GM23338 (cell line): ENCODE measurements around the gene NRP2. TPM values are rescaled to one million over a fixed set of nuclear protein-coding genes. Genes with fewer than 3 reads are reported as not detected.

Experiments used
- ATAC-seq: fragments of 200-7000 bp; cut with Tn5 transposase; 3 replicates; pipeline ENCODE4 v1.9.1; 2020
- DNase-seq: peaks from one replicate; pipeline ENCODE4 v3.0.0-alpha.2; 2015; ENCODE audit warnings: low spot score
- H2AFZ ChIP-seq: fragments of 200-600 bp; sonication (generic); 2 replicates; pipeline ENCODE4 v1.8.0; 2016; ENCODE audit warnings: antibody characterized with exemption, mild to moderate bottlenecking, moderate library complexity
- H3F3A ChIP-seq: fragments of 200-600 bp; sonication (generic); replicated peaks from 2 replicates; pipeline ENCODE4 v1.8.0; 2017; ENCODE audit warnings: antibody characterized with exemption, mixed run types, low read depth
- H3K27ac ChIP-seq: fragments of 200-600 bp; sonication (generic); 2 replicates; pipeline ENCODE4 v1.6.1; 2016; ENCODE audit warnings: low read depth
- H3K27me3 ChIP-seq: fragments of 200-600 bp; sonication (generic); 2 replicates; pipeline ENCODE4 v1.8.0; 2016; ENCODE audit warnings: mild to moderate bottlenecking, mixed run types, moderate library complexity; ENCODE audit not compliant: insufficient read depth
- H3K36me3 ChIP-seq: fragments of 200-600 bp; sonication (generic); 2 replicates; pipeline ENCODE4 v1.8.0; 2016; ENCODE audit warnings: mild to moderate bottlenecking; ENCODE audit not compliant: insufficient read depth
- H3K4me1 ChIP-seq: fragments of 200-600 bp; sonication (generic); 2 replicates; pipeline ENCODE4 v1.8.0; 2016; ENCODE audit warnings: mild to moderate bottlenecking, moderate library complexity; ENCODE audit not compliant: insufficient read depth
- H3K4me2 ChIP-seq: fragments of 200-600 bp; sonication (generic); 2 replicates; pipeline ENCODE4 v1.7.1; 2017; ENCODE audit warnings: mixed run types
- H3K4me3 ChIP-seq: fragments of 200-600 bp; sonication (generic); 2 replicates; pipeline ENCODE4 v1.6.1; 2016; ENCODE audit warnings: mixed run types
- H3K79me2 ChIP-seq: fragments of 200-600 bp; sonication (generic); replicated peaks from 2 replicates; pipeline ENCODE4 v1.8.0; 2017; ENCODE audit warnings: mild to moderate bottlenecking; ENCODE audit not compliant: insufficient read depth
- H3K9me2 ChIP-seq: fragments of 200-600 bp; sonication (generic); 2 replicates; pipeline ENCODE4 v1.8.0; 2017; ENCODE audit not compliant: insufficient read depth
- H4K20me1 ChIP-seq: fragments of 200-600 bp; sonication (generic); replicated peaks from 2 replicates; pipeline ENCODE4 v1.8.0; 2017; ENCODE audit warnings: mild to moderate bottlenecking; ENCODE audit not compliant: insufficient read depth
- H3K27ac Mint-ChIP-seq: 2 replicates; pipeline ENCODE4 v1.8.0; 2020; ENCODE audit warnings: inconsistent platforms, mild to moderate bottlenecking, moderate library complexity, mixed read lengths
- H3K27me3 Mint-ChIP-seq: 3 replicates; pipeline ENCODE4 v1.8.0; 2022; ENCODE audit warnings: low read depth, mild to moderate bottlenecking, moderate library complexity, mixed read lengths, inconsistent platforms; ENCODE audit not compliant: insufficient read depth, poor library complexity
- H3K36me3 Mint-ChIP-seq: 3 replicates; pipeline ENCODE4 v1.8.0; 2021; ENCODE audit warnings: low read depth, mild to moderate bottlenecking, inconsistent platforms, moderate library complexity, mixed read lengths
- H3K4me1 Mint-ChIP-seq: 3 replicates; pipeline ENCODE4 v1.8.0; 2020; ENCODE audit warnings: mild to moderate bottlenecking, inconsistent platforms, mixed read lengths
- H3K4me3 Mint-ChIP-seq: 3 replicates; pipeline ENCODE4 v1.8.0; 2021; ENCODE audit warnings: moderate library complexity, mild to moderate bottlenecking, inconsistent platforms, mixed read lengths
- H3K9me3 Mint-ChIP-seq: 3 replicates; pipeline ENCODE4 v1.8.0; 2020; ENCODE audit warnings: moderate library complexity, mild to moderate bottlenecking, inconsistent platforms, mixed read lengths
- CREB1 ChIP-seq: fragments of 250-450 bp; sonication (Bioruptor Pico); IDR thresholded peaks from 2 replicates; pipeline ENCODE4 v1.5.0; 2020; ENCODE audit warnings: low read depth, mild to moderate bottlenecking, moderate library complexity
- CTCF ChIP-seq, 2 experiments: fragments of 200-600 bp in 1 of 2; sonication (generic) in 1 of 2; conservative IDR thresholded peaks; 2 replicates each; pipeline versions ENCODE4 v1.5.1 to v1.6.1; 2016 to 2017; ENCODE audit warnings: antibody characterized with exemption in 2 of 2, low read depth in 2 of 2, mild to moderate bottlenecking in 2 of 2, moderate library complexity in 1 of 2
- EZH2 ChIP-seq: fragments of 200-600 bp; sonication (generic); IDR thresholded peaks from one replicate; pipeline ENCODE4 v1.8.0; 2017; ENCODE audit warnings: antibody characterized with exemption, mild to moderate bottlenecking, low read depth; ENCODE audit not compliant: unreplicated experiment
- EZH2phosphoT487 ChIP-seq: fragments of 200-600 bp; sonication (generic); IDR thresholded peaks from one replicate; pipeline ENCODE4 v1.8.1; 2018; ENCODE audit warnings: antibody characterized with exemption; ENCODE audit not compliant: unreplicated experiment
- JUNB ChIP-seq: IDR thresholded peaks from one replicate; pipeline ENCODE4 v1.6.1; 2016; ENCODE audit warnings: antibody characterized with exemption; ENCODE audit not compliant: unreplicated experiment
- NANOG ChIP-seq: IDR thresholded peaks from 2 replicates; pipeline ENCODE4 v1.6.1; 2016; ENCODE audit warnings: antibody characterized with exemption, borderline replicate concordance
- POLR2AphosphoS5 ChIP-seq: IDR thresholded peaks from 2 replicates; pipeline ENCODE4 v1.6.1; 2016; ENCODE audit warnings: antibody characterized with exemption, low read depth
- STAT1 ChIP-seq: IDR thresholded peaks from one replicate; pipeline ENCODE4 v1.6.1; 2016; ENCODE audit warnings: antibody characterized with exemption; ENCODE audit not compliant: unreplicated experiment
- ZNF114 ChIP-seq: fragments of 250-450 bp; sonication (Bioruptor Pico); IDR thresholded peaks from 2 replicates; pipeline ENCODE4 v1.5.0; 2020; ENCODE audit warnings: mild to moderate bottlenecking, moderate library complexity
- ZNF331 ChIP-seq: fragments of 250-450 bp; sonication (Bioruptor Pico); IDR thresholded peaks from 2 replicates; pipeline ENCODE4 v1.5.0; 2020; ENCODE audit warnings: low read depth, mild to moderate bottlenecking, moderate library complexity
- ZNF462 ChIP-seq: fragments of 250-450 bp; sonication (Bioruptor Pico); IDR thresholded peaks from 2 replicates; pipeline ENCODE4 v1.5.0; 2020; ENCODE audit warnings: mild to moderate bottlenecking, moderate library complexity
- polyA plus RNA-seq: library from polyadenylated mRNA; unstranded; fragments of >200 nt; fragmentation: Nextera tagmentation; extraction: Ambion mirVana; gene quantifications from 2 replicates; pipeline ENCODE4 v1.2.1, GENCODE V29; 2016
- total RNA-seq: library from RNA; depleted of rRNA; stranded (reverse); fragments of >200 nt; shearing (Covaris generic); gene quantifications from 2 replicates; pipeline ENCODE4 v1.2.3, GENCODE V29; 2014
- TF ChIP-seq, protein P1 (sequence below): IDR thresholded peaks from one replicate; pipeline ENCODE4 v1.6.1; 2018; ENCODE audit warnings: antibody characterized with exemption; ENCODE audit not compliant: unreplicated experiment
- TF ChIP-seq, protein P2 (sequence below): IDR thresholded peaks from 2 replicates; pipeline ENCODE4 v1.6.1; 2016; ENCODE audit warnings: antibody characterized with exemption

NRP2 gene
- total and polyA plus RNA-seq, 2 experiments from 2014 or later: 18.4 to 22.0 TPM

DNA sequence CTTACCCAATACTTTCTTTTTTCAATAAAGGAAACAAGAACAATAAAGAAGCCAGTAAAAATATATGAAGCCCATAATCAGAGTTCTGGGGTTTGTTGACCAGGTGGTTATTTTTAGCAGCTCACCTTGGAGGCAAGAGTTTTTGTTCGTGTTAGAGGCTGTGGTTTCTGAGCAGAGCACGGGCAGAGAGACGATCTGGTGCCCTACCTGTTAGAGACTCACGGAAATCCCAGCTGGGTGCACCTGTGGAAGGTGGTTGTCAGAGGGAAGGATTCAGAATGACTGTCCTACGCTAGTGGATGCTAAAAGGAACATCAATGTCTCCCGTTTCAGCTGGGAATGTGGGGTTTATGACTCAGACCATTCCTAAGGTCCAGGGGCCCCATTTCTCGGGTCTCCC, 87.6 kb downstream of the NRP2 start:
- Histone ChIP-seq H3K27me3 (no peaks in the 10 kb centered on the region), H2AFZ (no peak overlapping the region), H3K4me2 (no peak overlapping the region), H3K4me1 (peaks cover 2% of the 10 kb centered on the region), H3K36me3 (0 out of 2 replicates have a peak, but pooled peaks cover 4% of the 10 kb centered on the region), H3K79me2 (no peaks in the 10 kb centered on the region), H3F3A (no peaks in the 10 kb centered on the region; the same call in 1 of the 2 replicates), H3K9me2 (no peaks in the 10 kb centered on the region), H4K20me1 (no peaks in the 10 kb centered on the region), H3K4me3 (no peak overlapping the region), H3K27ac (no peak overlapping the region)
- peaks cover 10% of the 10 kb centered on the region for H3K27me3 Mint-ChIP-seq
- TF ChIP-seq NANOG (no peak), CTCF (conservative IDR thresholded peaks at IDR 0.05; ENCODE audit: low read depth in 2 of 2) (no peak), EZH2 (no peak), ZNF462 (CRISPR knock-in tag) (no peak), ZNF114 (CRISPR knock-in tag) (no peak), ZNF331 (CRISPR knock-in tag) (no peak), POLR2AphosphoS5 (no peak), CREB1 (CRISPR knock-in tag) (no peak), STAT1 (no peak), JUNB (no peak), EZH2phosphoT487 (no peak)
- TF ChIP-seq, protein P1, sequence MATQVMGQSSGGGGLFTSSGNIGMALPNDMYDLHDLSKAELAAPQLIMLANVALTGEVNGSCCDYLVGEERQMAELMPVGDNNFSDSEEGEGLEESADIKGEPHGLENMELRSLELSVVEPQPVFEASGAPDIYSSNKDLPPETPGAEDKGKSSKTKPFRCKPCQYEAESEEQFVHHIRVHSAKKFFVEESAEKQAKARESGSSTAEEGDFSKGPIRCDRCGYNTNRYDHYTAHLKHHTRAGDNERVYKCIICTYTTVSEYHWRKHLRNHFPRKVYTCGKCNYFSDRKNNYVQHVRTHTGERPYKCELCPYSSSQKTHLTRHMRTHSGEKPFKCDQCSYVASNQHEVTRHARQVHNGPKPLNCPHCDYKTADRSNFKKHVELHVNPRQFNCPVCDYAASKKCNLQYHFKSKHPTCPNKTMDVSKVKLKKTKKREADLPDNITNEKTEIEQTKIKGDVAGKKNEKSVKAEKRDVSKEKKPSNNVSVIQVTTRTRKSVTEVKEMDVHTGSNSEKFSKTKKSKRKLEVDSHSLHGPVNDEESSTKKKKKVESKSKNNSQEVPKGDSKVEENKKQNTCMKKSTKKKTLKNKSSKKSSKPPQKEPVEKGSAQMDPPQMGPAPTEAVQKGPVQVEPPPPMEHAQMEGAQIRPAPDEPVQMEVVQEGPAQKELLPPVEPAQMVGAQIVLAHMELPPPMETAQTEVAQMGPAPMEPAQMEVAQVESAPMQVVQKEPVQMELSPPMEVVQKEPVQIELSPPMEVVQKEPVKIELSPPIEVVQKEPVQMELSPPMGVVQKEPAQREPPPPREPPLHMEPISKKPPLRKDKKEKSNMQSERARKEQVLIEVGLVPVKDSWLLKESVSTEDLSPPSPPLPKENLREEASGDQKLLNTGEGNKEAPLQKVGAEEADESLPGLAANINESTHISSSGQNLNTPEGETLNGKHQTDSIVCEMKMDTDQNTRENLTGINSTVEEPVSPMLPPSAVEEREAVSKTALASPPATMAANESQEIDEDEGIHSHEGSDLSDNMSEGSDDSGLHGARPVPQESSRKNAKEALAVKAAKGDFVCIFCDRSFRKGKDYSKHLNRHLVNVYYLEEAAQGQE: no peak
- TF ChIP-seq, protein P2, sequence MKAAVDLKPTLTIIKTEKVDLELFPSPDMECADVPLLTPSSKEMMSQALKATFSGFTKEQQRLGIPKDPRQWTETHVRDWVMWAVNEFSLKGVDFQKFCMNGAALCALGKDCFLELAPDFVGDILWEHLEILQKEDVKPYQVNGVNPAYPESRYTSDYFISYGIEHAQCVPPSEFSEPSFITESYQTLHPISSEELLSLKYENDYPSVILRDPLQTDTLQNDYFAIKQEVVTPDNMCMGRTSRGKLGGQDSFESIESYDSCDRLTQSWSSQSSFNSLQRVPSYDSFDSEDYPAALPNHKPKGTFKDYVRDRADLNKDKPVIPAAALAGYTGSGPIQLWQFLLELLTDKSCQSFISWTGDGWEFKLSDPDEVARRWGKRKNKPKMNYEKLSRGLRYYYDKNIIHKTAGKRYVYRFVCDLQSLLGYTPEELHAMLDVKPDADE: no peak
- H3K4me3 Mint-ChIP-seq: no peak overlapping the region
- no peak overlapping the region for H3K27ac Mint-ChIP-seq
- peaks cover 13% of the 10 kb centered on the region for H3K4me1 Mint-ChIP-seq
- peak; percentile 62 for ATAC-seq
- peak; percentile 29 for DNase-seq
- no peaks in the 10 kb centered on the region for H3K9me3 Mint-ChIP-seq
- no peaks in the 10 kb centered on the region for H3K36me3 Mint-ChIP-seq
